GM12873 (cell line): ENCODE measurements around the gene MAP4K2.

ENCODE experiments used
- TF ChIP-seq, protein P1 (sequence below): IDR thresholded peaks from 2 replicates; pipeline ENCODE4 v1.5.1; 2012; ENCODE audit warnings: low read depth, mild to moderate bottlenecking, moderate library complexity, low read length, control low read depth; ENCODE audit not compliant: insufficient read depth; ENCODE audit errors: missing control alignments

MAP4K2 gene

DNA sequence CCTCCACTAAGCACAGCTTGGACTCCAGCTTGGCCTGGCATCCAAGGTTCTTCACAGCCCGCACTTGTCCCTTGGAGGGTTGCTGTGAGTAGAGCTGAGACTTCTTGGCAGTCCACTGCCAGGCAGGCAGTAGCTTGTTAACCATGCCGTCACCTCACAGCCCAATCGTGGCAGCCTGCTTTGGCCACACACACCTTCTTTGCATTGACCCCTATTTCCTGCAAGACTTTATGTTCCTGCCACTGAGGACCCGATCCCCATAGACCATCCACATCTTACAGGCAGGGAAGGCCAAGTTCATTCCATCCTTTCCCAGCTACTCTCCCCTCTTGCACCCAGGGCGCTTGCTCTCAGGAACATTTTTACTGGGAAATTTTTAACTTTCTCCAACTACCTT, 40.7 kb downstream of the MAP4K2 start:
- TF ChIP-seq, protein P1, sequence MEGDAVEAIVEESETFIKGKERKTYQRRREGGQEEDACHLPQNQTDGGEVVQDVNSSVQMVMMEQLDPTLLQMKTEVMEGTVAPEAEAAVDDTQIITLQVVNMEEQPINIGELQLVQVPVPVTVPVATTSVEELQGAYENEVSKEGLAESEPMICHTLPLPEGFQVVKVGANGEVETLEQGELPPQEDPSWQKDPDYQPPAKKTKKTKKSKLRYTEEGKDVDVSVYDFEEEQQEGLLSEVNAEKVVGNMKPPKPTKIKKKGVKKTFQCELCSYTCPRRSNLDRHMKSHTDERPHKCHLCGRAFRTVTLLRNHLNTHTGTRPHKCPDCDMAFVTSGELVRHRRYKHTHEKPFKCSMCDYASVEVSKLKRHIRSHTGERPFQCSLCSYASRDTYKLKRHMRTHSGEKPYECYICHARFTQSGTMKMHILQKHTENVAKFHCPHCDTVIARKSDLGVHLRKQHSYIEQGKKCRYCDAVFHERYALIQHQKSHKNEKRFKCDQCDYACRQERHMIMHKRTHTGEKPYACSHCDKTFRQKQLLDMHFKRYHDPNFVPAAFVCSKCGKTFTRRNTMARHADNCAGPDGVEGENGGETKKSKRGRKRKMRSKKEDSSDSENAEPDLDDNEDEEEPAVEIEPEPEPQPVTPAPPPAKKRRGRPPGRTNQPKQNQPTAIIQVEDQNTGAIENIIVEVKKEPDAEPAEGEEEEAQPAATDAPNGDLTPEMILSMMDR, result no peak

DNA sequence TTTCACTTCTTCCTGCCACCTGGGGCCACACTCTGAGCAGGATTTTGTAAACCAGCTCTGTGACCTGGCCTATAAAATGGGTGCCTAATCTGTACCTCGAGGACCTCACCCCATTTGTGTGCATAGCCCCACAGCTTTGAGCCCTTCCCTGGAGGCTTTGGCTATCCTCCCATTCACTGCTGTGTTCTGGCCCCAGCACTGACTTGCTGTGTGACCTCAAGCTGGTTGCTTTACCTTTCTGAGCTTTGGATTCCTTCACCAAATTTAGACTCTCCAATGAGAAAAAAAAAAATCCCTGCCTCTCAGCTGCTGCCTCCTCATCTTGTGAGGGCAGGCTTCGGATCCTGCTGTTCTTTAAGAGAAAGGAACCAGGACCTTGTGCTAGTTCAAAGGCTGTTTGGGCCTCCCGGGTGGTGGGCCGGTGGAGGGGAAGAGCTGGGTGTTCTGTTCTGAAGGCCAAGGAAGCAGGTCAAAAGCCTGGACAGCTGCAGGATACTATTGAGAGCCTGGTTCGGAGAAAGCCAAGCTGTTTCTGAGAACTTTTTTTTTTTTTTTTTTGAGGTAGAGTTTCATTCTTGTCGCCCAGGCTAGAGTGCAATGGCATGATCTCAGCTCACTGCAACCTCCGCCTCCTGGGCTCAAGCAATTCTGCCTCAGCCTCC, 42.1 kb downstream of the MAP4K2 start:
- TF ChIP-seq, protein P1, result no peak

DNA sequence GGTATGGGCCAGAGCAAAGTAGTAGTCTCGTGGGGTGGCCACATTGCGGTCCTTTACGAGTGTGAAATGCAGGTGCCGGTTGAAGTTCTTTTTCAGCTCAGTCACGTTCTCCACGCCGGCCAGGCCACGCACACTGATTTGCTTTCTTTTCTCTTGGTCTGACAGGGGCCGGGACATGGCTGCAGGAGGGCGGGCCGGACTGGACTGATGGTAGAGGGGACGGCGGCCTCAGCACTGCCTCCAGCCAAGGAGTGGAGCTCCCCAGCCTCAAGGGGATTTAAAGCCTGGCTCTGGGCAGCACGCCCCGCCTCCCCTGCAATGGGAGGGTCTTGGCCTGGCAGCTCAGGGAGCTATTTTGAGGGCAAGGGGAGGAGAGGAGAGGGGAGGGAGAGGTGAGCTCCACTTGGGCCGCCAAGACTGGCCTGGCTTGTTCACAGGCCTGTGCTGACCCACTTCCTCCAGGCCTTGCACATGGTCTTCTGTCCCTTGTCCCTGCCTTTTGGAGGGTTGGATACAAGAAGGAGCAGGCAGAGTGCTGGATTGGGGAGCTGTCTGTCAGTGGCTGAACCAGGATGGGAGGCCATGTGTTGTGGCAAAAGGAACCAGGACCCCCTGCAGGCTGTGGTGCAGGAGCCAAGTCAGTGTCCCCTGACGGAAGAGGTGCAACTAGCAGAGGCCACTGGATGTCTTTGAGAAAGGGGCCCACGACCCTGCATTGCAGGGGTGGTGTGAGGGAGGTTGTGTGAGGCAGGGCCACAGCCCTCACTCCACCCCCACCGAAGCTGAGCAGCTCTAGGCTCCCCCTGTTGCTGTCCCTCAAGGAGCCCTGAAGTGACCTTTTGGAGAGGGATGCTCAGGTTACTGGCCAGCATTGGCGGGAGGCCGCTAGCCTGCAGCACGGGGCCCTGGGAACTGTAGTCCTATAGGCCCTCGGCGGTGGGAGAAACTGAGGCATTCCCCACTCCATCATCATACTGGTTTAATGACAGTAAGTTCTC, 43.0 kb downstream of the MAP4K2 start, which contains the start of gene PYGM:
PYGM (minus strand) TSS at position 253 of the 998 bp plus-strand sequence; CDS start at position 177, 76 bp downstream.
- TF ChIP-seq, protein P1, result no peak

DNA sequence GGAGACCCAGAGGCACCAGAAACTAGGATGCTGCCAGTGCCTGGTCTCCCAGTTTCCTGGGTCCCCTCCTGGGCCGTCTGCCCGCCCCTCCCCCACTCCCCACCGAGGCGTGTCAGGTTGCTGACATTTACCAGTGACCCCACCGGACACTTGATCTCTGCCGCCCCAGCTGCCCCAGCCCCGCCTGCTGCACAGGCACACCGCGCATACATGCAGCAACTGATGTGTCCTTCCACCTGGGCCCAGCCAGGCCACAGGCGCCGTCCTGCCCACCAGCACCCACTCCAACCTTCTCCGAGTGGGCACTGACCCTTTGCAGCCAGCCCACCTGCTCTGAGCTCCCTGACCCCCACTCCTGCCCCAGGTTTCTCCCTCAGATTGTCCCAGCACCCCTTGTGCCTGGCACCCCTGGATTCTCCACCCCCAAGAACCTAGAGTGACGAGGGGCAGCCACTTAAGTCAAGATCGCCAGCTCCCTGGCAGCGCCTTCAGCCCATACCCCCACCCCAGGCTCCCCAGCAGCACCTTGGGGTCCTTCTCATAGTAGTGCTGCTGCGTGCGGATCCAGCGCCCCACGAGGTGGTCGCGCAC, 43.8 kb downstream of the MAP4K2 start:
- TF ChIP-seq, protein P1, result no peak

DNA sequence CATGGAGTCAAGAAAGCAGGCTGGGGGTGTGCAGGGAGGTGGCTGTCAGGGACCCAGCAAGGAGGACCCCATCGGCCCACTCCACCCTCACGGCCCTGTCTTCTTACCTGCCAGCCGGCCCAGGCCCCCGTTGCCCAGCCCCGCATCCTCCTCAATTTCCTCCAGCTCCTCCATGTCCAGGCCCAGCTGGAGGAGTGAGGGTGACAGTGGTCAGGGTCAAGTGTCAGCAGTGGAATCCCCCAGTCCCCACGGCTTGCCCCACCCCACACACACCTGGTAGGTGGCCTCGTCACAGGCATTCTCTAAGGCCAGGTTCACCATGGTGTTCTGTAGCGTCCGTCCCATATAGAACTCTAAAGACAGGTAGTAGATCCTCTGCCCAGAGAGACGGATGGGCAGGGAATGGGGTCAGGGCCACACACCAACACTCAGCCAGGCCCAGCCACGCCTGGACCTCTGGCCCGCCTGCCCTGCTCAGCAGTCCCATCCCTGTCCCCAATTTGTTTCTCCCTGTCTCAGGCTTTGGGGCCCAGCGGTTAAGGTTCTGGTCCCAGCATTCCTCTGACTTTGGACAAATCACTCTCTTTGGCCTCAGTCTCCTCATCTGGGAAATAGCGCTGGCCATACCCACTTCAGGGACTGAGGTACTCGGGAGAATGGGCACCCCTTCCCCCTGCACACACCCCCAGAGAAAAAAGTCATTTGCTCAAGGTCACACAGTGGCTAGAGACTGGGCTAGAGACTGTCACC, 44.5 kb downstream of the MAP4K2 start:
- TF ChIP-seq, protein P1, result no peak

DNA sequence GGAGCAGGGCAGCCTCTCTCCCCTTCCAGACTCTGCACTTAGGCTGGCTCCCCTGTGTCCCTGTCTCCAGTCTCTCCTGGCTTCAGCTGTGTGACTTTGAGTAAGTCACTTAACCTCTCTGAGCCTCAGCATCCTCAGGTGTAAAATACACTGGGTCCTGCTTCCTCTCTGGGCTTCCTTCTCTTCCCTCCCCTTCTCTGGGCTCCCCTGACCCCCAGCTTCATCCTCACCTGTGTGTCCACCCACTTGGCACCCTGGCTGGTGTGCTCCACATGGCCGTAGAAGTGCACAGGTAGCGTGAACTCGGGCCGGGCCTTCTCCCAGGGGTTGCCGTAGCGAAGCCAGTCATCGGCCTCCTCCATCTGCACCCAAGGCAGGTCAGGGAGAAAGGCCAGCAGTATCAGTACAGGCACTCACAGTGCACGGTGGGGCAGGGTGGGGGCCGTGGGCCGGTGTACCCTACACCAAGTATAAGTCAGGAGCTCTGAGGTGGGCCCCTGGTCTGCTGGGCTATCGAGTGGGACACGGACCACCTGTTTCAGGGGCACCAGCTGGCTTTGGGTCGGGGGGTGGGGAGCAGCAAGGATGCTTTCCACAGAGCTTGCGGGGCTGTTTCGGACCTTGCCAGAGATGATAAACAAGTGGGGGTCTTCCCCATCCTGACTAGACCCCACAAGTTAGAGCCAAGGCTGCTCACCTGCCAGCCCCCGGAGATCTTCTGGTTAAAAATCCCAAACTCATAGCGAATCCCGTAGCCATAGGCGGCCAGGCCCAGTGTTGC, 45.3 kb downstream of the MAP4K2 start:
- TF ChIP-seq, protein P1, result no peak
